HG03442 (cell line): ENCODE data around the gene JUNB.
A peak's percentile ranks its signal among the peaks of the same experiment; 100 is the strongest.

Source experiments
- ATAC-seq: cut with Tn5 transposase; IDR thresholded peaks from one replicate; pipeline ENCODE4 v1.9.1; 2021; ENCODE audit warnings: mild to moderate bottlenecking, moderate library complexity; ENCODE audit not compliant: unreplicated experiment

The JUNB gene

GRCh38 chr19:12773571-12773970, 17.7 kb upstream of the JUNB start:
- no peak for ATAC-seq

GRCh38 chr19:12774588-12775555, 16.4 kb upstream of the JUNB start, which contains the start of gene HOOK2:
Gene HOOK2 (minus strand): TSS chr19:12775552. CDS start chr19:12775449, 103 bp downstream.
- peak; percentile 15 for ATAC-seq

GRCh38 chr19:12777217-12778016, 13.9 kb upstream of the JUNB start:
- ATAC-seq, result no peak

GRCh38 chr19:12778017-12778904, 13.0 kb upstream of the JUNB start:
- no peak for ATAC-seq

- no peak for ATAC-seq
Observed at GRCh38 chr19:12778905-12779161, 12.5 kb upstream of the JUNB start.

GRCh38 chr19:12779162-12779993, 11.9 kb upstream of the JUNB start:
- no peak for ATAC-seq

GRCh38 chr19:12782174-12782423, 9.2 kb upstream of the JUNB start:
- no peak for ATAC-seq

GRCh38 chr19:12782424-12783290, 8.6 kb upstream of the JUNB start:
- peak; percentile 32 for ATAC-seq

GRCh38 chr19:12783291-12783848, 7.9 kb upstream of the JUNB start:
- ATAC-seq, result no peak

- ATAC-seq, result no peak
Observed at GRCh38 chr19:12783849-12784393, 7.4 kb upstream of the JUNB start.

GRCh38 chr19:12784394-12784870, 6.9 kb upstream of the JUNB start:
- no peak for ATAC-seq

GRCh38 chr19:12784871-12785430, 6.3 kb upstream of the JUNB start:
- no peak for ATAC-seq

- no peak for ATAC-seq
Observed at GRCh38 chr19:12785431-12786031, 5.8 kb upstream of the JUNB start.

GRCh38 chr19:12786141-12786870, 5.0 kb upstream of the JUNB start:
- no peak for ATAC-seq

GRCh38 chr19:12786952-12787351, 4.3 kb upstream of the JUNB start:
- ATAC-seq, result no peak

GRCh38 chr19:12787458-12787857, 3.8 kb upstream of the JUNB start:
- no peak for ATAC-seq

- no peak for ATAC-seq
Observed at GRCh38 chr19:12788042-12788681, 3.1 kb upstream of the JUNB start.
